Measurements from ENCODE around the gene PEX11G. TPM values are rescaled to one million over a fixed set of nuclear protein-coding genes. Genes with fewer than 3 reads are reported as not detected.
A peak's percentile ranks its signal among the peaks of the same experiment; 100 is the strongest.
"Not testable (repeated sequence)": the region's sequence is repeated elsewhere in the genome, so short reads cannot be mapped to it uniquely, and the experiment has no call there.

PEX11G gene
- total RNA-seq, 1 experiment from 2014 or later = 2.8 TPM

DNA sequence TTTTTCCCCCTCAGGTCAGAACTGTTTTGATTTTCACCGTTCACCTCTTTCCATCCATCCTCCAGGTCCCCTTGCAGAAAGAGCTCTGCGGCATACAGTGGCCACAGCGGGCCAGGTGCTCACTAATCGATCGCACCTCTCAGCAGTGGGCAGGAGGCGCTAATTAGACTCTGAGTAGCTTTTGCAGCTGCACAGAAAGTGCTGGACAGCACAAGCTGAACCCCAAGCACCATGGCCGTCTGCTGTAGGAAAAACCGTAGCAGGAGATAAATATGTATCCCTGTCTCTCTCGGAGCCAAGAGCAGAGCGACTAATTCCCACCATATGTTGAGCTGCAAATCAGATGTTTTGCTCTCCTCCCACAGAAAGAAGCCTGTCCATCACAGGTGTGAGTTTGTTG, 54.4 kb downstream of the PEX11G start:
- Histone ChIP-seq H2AFZ (ENCODE audit: low read length) (no peak overlapping the region), H3K4ac (ENCODE audit: low read depth, low read length) (no peak overlapping the region), H3K23me2 (ENCODE audit: insufficient read length, low read depth, low read length, poor library complexity, severe bottlenecking) (no peaks in the 10 kb centered on the region), H3K56ac (ENCODE audit: insufficient read length, low read depth, low read length) (no peak overlapping the region), H3K4me2 (ENCODE audit: insufficient read depth, insufficient read length, low read length) (no peak overlapping the region), H2BK15ac (ENCODE audit: low read depth, low read length) (no peak overlapping the region), H3K27ac (ENCODE audit: insufficient read length, low read depth, low read length) (no peak overlapping the region), H4K20me1 (ENCODE audit: control insufficient read depth, insufficient read depth, insufficient read length) (no peaks in the 10 kb centered on the region), H4K5ac (ENCODE audit: insufficient read length, low read depth, low read length) (no peak overlapping the region), H3T11ph (ENCODE audit: low read length) (no peak overlapping the region), H2BK12ac (ENCODE audit: insufficient read length, low read depth, low read length) (no peak overlapping the region), H3K27me3 (ENCODE audit: insufficient read depth, low read length) (no peaks in the 10 kb centered on the region), H2BK20ac (ENCODE audit: low read depth, low read length, poor library complexity, severe bottlenecking) (no peak overlapping the region), H3K14ac (ENCODE audit: insufficient read depth, low read length) (no peak overlapping the region), H3K79me1 (ENCODE audit: insufficient read depth, low read depth, low read length, poor library complexity, severe bottlenecking) (no peaks in the 10 kb centered on the region), H2AK5ac (ENCODE audit: insufficient read length, low read length) (no peak overlapping the region), H4K8ac (replicated peaks; ENCODE audit: insufficient read length, low read depth, low read length) (no peak overlapping the region), H2BK5ac (ENCODE audit: insufficient read length, low read length) (no peak overlapping the region), H4K91ac (ENCODE audit: insufficient read length, low read depth, low read length) (no peak overlapping the region), H3K23ac (ENCODE audit: insufficient read length, low read depth, low read length) (no peak overlapping the region), H3K18ac (ENCODE audit: insufficient read length, low read depth, low read length) (no peak overlapping the region), H3K4me1 (ENCODE audit: insufficient read depth, low read length) (no peaks in the 10 kb centered on the region), H3K9me3 (ENCODE audit: control insufficient read depth, low read depth, low read length) (no peaks in the 10 kb centered on the region), H2BK120ac (ENCODE audit: low read depth, low read length, poor library complexity, severe bottlenecking) (no peak overlapping the region), H3K9ac (ENCODE audit: extremely low read depth, insufficient read length, low read length) (no peak overlapping the region), H3K79me2 (ENCODE audit: insufficient read depth, low read length) (no peaks in the 10 kb centered on the region)
- Mint-ChIP-seq H3K4me3 (no peak overlapping the region), H3K36me3 (ENCODE audit: insufficient read depth in 1 of 3, low read depth in 3 of 3) (peaks cover 0 to 10% (median 0%) of the 10 kb centered on the region in 3 experiments; a peak in 3 of 7 replicates), H3K9me3 (no peaks in the 10 kb centered on the region), H3K4me1 (peaks cover 0 to 4% of the 10 kb centered on the region in 2 experiments; a peak in 1 of 4 replicates), H3K27me3 (ENCODE audit: low read depth) (no peaks in the 10 kb centered on the region), H3K27ac (peak overlapping the region in 1 of 3 experiments; percentile 57; a peak in 1 of 7 replicates)
- WGBS (ENCODE audit: extremely low coverage, insufficient read length, low lambda C conversion rate) = no CpG with 5 or more reads among the region's 10 CpGs
- TF ChIP-seq, protein P1, sequence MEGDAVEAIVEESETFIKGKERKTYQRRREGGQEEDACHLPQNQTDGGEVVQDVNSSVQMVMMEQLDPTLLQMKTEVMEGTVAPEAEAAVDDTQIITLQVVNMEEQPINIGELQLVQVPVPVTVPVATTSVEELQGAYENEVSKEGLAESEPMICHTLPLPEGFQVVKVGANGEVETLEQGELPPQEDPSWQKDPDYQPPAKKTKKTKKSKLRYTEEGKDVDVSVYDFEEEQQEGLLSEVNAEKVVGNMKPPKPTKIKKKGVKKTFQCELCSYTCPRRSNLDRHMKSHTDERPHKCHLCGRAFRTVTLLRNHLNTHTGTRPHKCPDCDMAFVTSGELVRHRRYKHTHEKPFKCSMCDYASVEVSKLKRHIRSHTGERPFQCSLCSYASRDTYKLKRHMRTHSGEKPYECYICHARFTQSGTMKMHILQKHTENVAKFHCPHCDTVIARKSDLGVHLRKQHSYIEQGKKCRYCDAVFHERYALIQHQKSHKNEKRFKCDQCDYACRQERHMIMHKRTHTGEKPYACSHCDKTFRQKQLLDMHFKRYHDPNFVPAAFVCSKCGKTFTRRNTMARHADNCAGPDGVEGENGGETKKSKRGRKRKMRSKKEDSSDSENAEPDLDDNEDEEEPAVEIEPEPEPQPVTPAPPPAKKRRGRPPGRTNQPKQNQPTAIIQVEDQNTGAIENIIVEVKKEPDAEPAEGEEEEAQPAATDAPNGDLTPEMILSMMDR (conservative IDR thresholded peaks at IDR 0.05) = no peak
- DNase-seq = no peak

DNA sequence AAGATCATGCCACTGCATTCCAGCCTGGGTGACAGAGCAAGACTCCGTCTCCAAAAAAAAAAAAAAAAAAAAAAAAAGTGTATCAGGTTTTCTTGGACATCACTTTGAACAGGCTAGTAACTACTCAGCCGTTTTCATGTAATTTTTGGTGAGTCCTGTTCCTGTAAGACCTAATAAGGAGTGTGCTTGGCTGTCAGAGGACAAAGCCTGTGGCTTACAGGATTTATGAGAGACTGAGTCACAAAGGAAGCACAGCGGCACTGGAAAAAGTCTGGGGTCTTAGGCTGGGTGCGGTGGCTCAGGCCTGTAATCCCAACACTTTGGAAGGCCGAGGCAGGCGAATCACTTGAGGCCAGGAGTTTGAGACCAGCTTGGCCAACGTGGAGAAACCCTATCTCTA, 55.4 kb downstream of the PEX11G start:
- not testable (repeated sequence) for H3K4me2 ChIP-seq (ENCODE audit: insufficient read depth, insufficient read length, low read length); H3K27ac ChIP-seq (ENCODE audit: insufficient read length, low read depth, low read length); H2AK5ac ChIP-seq (ENCODE audit: insufficient read length, low read length); H3K9me3 Mint-ChIP-seq; H2AFZ ChIP-seq (ENCODE audit: low read length); H2BK120ac ChIP-seq (ENCODE audit: low read depth, low read length, poor library complexity, severe bottlenecking); H3K79me2 ChIP-seq (ENCODE audit: insufficient read depth, low read length); H3K14ac ChIP-seq (ENCODE audit: insufficient read depth, low read length); H4K5ac ChIP-seq (ENCODE audit: insufficient read length, low read depth, low read length); DNase-seq; H3K27me3 ChIP-seq (ENCODE audit: insufficient read depth, low read length); H3K9ac ChIP-seq (ENCODE audit: extremely low read depth, insufficient read length, low read length); H2BK12ac ChIP-seq (ENCODE audit: insufficient read length, low read depth, low read length); H3K23me2 ChIP-seq (ENCODE audit: insufficient read length, low read depth, low read length, poor library complexity, severe bottlenecking); H2BK20ac ChIP-seq (ENCODE audit: low read depth, low read length, poor library complexity, severe bottlenecking); H3K79me1 ChIP-seq (ENCODE audit: insufficient read depth, low read depth, low read length, poor library complexity, severe bottlenecking); H3K4ac ChIP-seq (ENCODE audit: low read depth, low read length); H3K4me3 Mint-ChIP-seq; H3K4me1 ChIP-seq (ENCODE audit: insufficient read depth, low read length); H3K4me1 Mint-ChIP-seq; H2BK15ac ChIP-seq (ENCODE audit: low read depth, low read length); H3K9me3 ChIP-seq (ENCODE audit: control insufficient read depth, low read depth, low read length); H4K8ac ChIP-seq (replicated peaks; ENCODE audit: insufficient read length, low read depth, low read length); H4K91ac ChIP-seq (ENCODE audit: insufficient read length, low read depth, low read length); H3K18ac ChIP-seq (ENCODE audit: insufficient read length, low read depth, low read length); H3K27me3 Mint-ChIP-seq (ENCODE audit: low read depth); H4K20me1 ChIP-seq (ENCODE audit: control insufficient read depth, insufficient read depth, insufficient read length); H3K23ac ChIP-seq (ENCODE audit: insufficient read length, low read depth, low read length); H3K56ac ChIP-seq (ENCODE audit: insufficient read length, low read depth, low read length); H3T11ph ChIP-seq (ENCODE audit: low read length); H3K27ac Mint-ChIP-seq; H2BK5ac ChIP-seq (ENCODE audit: insufficient read length, low read length)
- WGBS (ENCODE audit: extremely low coverage, insufficient read length, low lambda C conversion rate) = no CpG with 5 or more reads among the region's 7 CpGs
- H3K36me3 Mint-ChIP-seq (ENCODE audit: insufficient read depth in 1 of 3, low read depth in 3 of 3) = peaks cover 0 to 10% (median 0%) of the 10 kb centered on the region in 3 experiments; a peak in 3 of 7 replicates

Measured in H9 (cell line).